ENCODE measurements around the gene KRT71. TPM values are rescaled to one million over a fixed set of nuclear protein-coding genes. Genes with fewer than 3 reads are reported as not detected.

Gene KRT71
- total and polyA plus RNA-seq, 2 of the 8 experiments (the other 6 are each of a cell fraction or from before 2014, with no cell fraction given), result not detected

DNA sequence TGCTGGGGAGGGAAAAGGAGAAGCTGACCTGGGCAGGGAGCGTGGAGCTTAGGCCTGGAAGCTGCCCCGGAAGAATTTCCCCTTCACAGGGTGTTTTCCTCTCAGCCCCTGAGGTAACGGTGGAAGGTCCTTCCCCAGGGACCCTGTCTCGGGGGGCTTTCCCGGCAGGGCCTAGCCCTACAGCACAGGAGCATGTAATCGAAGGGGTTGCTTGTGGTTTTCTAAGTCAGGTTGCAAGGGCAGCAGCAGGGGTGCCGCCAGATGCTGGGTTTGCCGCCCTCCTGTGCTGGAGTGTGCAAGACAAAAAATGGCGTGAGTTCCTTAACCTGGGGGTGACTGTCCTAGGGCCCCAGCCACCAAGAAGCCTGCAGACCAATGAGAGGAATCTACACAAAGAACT, 22.3 kb upstream of the KRT71 start:
- FAIRE-seq, result no peak
- Histone ChIP-seq H4K20me1 (replicated peaks in 1 of 2; ENCODE audit: control insufficient read depth in 1 of 2, insufficient read depth in 2 of 2, low read length in 2 of 2) (no peaks in the 10 kb centered on the region), H2BK12ac (ENCODE audit: low read depth, low read length) (no peak overlapping the region)

More for the DNA sequence above, 22.3 kb upstream of the KRT71 start:
- Histone ChIP-seq H3K4me3 (ENCODE audit: extremely low read depth in 1 of 4, insufficient read depth in 2 of 4, low read depth in 3 of 4, low read length in 4 of 4) (no peak overlapping the region), H3K79me2 (ENCODE audit: control insufficient read depth in 1 of 2, insufficient read depth in 2 of 2, low read length in 2 of 2) (no peaks in the 10 kb centered on the region), H3K27me3 (replicated peaks in 1 of 4; ENCODE audit: control insufficient read depth in 3 of 4, extremely low read depth in 1 of 4, insufficient read depth in 3 of 4, low read length in 3 of 4) (no peaks in the 10 kb centered on the region; a peak in 1 of 7 replicates), H2BK15ac (ENCODE audit: low read length) (no peak overlapping the region), H3K9me3 (ENCODE audit: insufficient read depth in 2 of 2, low read depth in 1 of 2, low read length in 1 of 2) (no peaks in the 10 kb centered on the region), H2AFZ (ENCODE audit: low read length) (no peak overlapping the region), H3K23ac (ENCODE audit: insufficient read length) (no peak overlapping the region), H3K4me1 (replicated peaks in 1 of 4; ENCODE audit: control insufficient read depth in 3 of 4, insufficient read depth in 4 of 4, low read length in 3 of 4) (no peaks in the 10 kb centered on the region), H2BK120ac (replicated peaks; ENCODE audit: low read depth, low read length) (no peak overlapping the region), H3K9ac (replicated peaks in 1 of 4; ENCODE audit: extremely low read depth in 1 of 4, low read depth in 3 of 4, low read length in 3 of 4) (no peak overlapping the region), H4K8ac (ENCODE audit: extremely low read depth, insufficient read depth, low read length) (no peak overlapping the region), H3K18ac (ENCODE audit: extremely low read depth, low read length) (no peak overlapping the region), H2BK20ac (ENCODE audit: low read length) (no peak overlapping the region), H3K79me1 (ENCODE audit: low read depth, low read length) (no peaks in the 10 kb centered on the region), H3K56ac (replicated peaks; ENCODE audit: insufficient read length, low read depth, low read length) (no peak overlapping the region), H3K14ac (ENCODE audit: insufficient read length) (no peak overlapping the region), H2BK5ac (ENCODE audit: low read depth, low read length) (no peak overlapping the region), H4K5ac (ENCODE audit: insufficient read length, low read depth, low read length) (no peak overlapping the region), H3K36me3 (ENCODE audit: control insufficient read depth in 2 of 4, insufficient read depth in 4 of 4, low read length in 3 of 4) (no peaks in the 10 kb centered on the region), H2AK5ac (ENCODE audit: low read depth, low read length) (no peak overlapping the region), H3K4me2 (ENCODE audit: insufficient read depth in 1 of 2, low read depth in 2 of 2, low read length in 2 of 2) (no peak overlapping the region), H4K91ac (replicated peaks; ENCODE audit: insufficient read length, low read length) (no peak overlapping the region), H3K27ac (ENCODE audit: low read depth, low read length) (no peak overlapping the region), H3K4ac (replicated peaks; ENCODE audit: insufficient read length, low read depth, low read length) (no peak overlapping the region), H3K23me2 (ENCODE audit: low read depth, low read length) (no peaks in the 10 kb centered on the region)
- 84% methylated on average over 6 of the region's 9 CpGs; no CpG with 5 or more reads in 1 of the 2 experiments for WGBS, 2 experiments (ENCODE audit: extremely low coverage in 1 of 2, insufficient coverage in 1 of 2, insufficient read length in 1 of 2, insufficient replicate concordance in 2 of 2, low coverage in 1 of 2, low lambda C conversion rate in 2 of 2, missing lambda C conversion rate in 1 of 2)
- POLR2A ChIA-PET (ENCODE audit: partially characterized antibody), result interaction anchor here (0.6 kb wide), 1 partner anchor 156 kb away, joined by 3 read pairs; no protein-coding TSS in a partner anchor
- CTCF ChIA-PET (ENCODE audit: partially characterized antibody), result interaction anchor here (1.1 to 4.7 kb wide), 12 partner anchors 8 to 364 kb away, joined by 3 to 29 read pairs (median 6); no protein-coding TSS in a partner anchor
- no peak for DNase-seq (ENCODE audit: low read depth in 1 of 2, low spot score in 2 of 2)

Data from H1 (cell line).